BLaER1 (cell line): ENCODE data around the gene ACSL3.
"Not testable (repeated sequence)": the region's sequence is repeated elsewhere in the genome, so short reads cannot be mapped to it uniquely, and the experiment has no call there.

Experiments
- H3K27ac ChIP-seq: shearing (Covaris generic); formaldehyde crosslinking; 2 replicates; pipeline ENCODE4 v1.8.1; 2022
- H3K27me3 ChIP-seq: shearing (Covaris generic); formaldehyde crosslinking; 2 replicates; pipeline ENCODE4 v1.8.1; 2022
- H3K36me3 ChIP-seq: shearing (Covaris generic); formaldehyde crosslinking; 2 replicates; pipeline ENCODE4 v1.8.1; 2022
- H3K4me1 ChIP-seq: shearing (Covaris generic); formaldehyde crosslinking; 2 replicates; pipeline ENCODE4 v1.8.1; 2022
- H3K4me2 ChIP-seq: shearing (Covaris generic); formaldehyde crosslinking; 2 replicates; pipeline ENCODE4 v1.8.1; 2022
- H3K4me3 ChIP-seq: shearing (Covaris generic); formaldehyde crosslinking; 2 replicates; pipeline ENCODE4 v1.8.1; 2022
- H3K9ac ChIP-seq: shearing (Covaris generic); formaldehyde crosslinking; 2 replicates; pipeline ENCODE4 v1.8.1; 2022
- H3K9me3 ChIP-seq: shearing (Covaris generic); formaldehyde crosslinking; 2 replicates; pipeline ENCODE4 v1.8.1; 2022
- H4K20me1 ChIP-seq: shearing (Covaris generic); formaldehyde crosslinking; 2 replicates; pipeline ENCODE4 v1.8.1; 2022
- Cebpa-rat ChIP-seq: shearing (Covaris generic); IDR thresholded peaks from 2 replicates; pipeline ENCODE4 v1.8.1; 2022

ACSL3 gene

DNA sequence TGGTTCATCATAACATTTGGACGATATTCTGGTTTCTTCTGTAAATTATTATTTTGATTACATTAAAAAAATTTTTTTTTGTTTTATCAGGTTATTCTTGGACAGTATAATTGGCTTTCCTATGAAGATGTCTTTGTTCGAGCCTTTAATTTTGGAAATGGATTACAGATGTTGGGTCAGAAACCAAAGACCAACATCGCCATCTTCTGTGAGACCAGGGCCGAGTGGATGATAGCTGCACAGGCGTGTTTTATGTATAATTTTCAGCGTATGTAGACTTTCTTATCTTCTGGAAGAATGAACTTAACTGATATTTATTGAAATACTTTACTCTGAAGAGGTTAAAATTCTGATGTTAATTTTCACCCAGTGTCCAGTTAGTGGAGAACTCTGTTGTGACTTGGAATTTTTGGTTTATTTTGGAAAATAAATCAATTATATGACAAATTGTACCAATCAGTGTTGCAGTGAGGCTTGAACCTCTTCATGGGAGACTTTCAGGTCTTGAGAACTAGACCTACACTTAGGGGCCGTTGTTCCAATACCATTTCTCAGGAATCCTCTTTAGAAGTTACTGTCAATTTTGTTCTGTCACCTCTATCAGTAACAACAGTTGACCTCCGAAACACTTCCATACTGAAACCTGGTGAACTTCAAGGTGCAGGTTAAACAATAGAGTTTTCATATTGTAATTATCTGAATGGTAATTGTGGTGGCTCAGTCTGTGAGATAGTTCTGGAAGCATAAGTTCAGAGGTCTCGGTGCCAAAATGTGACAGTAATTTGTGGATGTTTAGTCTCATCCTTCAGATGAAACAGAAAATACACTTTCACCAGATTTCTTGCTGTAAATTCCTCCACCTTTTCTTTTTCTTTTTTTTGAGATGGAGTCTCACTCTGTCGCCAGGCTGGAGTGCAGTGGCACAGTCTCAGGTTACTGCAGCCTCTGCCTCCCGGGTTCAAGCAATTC, 55.7 kb downstream of the ACSL3 start:
- H3K4me2 ChIP-seq = no peak overlapping the region
- no peak overlapping the region for H3K4me3 ChIP-seq
- H4K20me1 ChIP-seq = peaks cover 47% of the 10 kb centered on the region
- peaks cover 15% of the 10 kb centered on the region for H3K4me1 ChIP-seq
- no peak overlapping the region for H3K27ac ChIP-seq
- no peak overlapping the region for H3K9ac ChIP-seq
- TF ChIP-seq Cebpa-rat = no peak
- no peaks in the 10 kb centered on the region for H3K27me3 ChIP-seq
- H3K36me3 ChIP-seq = peaks cover 45% of the 10 kb centered on the region
- H3K9me3 ChIP-seq = no peaks in the 10 kb centered on the region

DNA sequence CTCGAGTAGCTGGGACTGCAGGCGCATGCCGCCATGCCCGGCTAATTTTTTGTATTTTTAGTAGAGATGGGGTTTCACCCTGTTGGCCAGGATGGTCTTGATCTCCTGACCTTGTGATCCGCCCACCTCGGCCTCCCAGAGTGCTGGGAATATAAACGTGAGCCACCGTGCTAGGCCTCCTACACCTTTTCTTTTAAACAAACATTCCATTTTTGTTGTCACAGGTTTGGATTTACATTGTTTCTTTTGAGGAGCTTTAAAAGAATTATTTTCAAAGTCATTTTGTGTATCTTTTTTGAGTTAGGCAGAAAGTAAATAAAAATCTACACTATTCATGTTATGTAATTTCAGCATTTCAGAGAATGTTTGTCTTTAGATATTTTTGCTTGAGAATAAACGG, 56.4 kb downstream of the ACSL3 start:
- not testable (repeated sequence) for H3K4me1 ChIP-seq

DNA sequence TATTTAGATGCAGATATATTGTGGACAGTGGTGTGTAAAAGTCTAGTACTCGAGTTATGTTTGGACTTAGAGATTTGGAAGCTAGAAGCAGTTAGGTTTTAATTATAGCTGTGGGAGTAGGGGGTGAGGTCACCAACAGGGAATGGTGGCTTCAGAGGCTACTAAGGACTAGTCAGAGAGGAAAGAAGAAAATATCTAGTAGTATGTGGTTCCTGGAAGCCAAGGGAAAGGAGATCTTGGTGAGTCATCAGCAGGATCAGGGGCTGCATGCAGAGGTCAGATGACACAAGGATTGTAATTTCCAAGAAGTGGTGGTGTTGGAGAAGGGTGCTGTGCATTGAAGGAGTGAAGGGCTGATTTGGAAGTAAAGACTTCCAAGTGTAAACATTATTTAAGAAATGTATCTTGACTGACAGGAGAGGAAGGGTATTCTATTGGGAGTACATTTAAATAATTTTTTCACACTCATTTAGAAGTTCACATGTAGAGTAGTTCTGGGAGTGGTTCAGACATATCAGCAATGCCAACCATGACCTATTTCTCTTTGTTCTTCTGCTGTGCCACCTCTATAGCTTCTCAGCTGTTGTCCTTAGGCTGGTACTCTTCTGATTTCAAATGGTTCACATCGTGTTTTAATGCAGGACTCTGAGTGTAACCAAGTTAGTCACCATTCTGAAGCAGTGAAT, 59.1 kb downstream of the ACSL3 start:
- Histone ChIP-seq H3K9ac (no peak overlapping the region), H3K36me3 (peaks cover 80% of the 10 kb centered on the region), H3K27ac (no peak overlapping the region), H3K4me1 (no peaks in the 10 kb centered on the region), H4K20me1 (peaks cover 12% of the 10 kb centered on the region), H3K4me2 (no peak overlapping the region), H3K9me3 (no peaks in the 10 kb centered on the region), H3K4me3 (no peak overlapping the region), H3K27me3 (no peaks in the 10 kb centered on the region)
- TF ChIP-seq Cebpa-rat = no peak

More for the DNA sequence above, 56.4 kb downstream of the ACSL3 start:
- not testable (repeated sequence) for H3K9ac ChIP-seq, H3K27me3 ChIP-seq, H3K9me3 ChIP-seq, H3K4me3 ChIP-seq, H3K27ac ChIP-seq, H3K4me2 ChIP-seq
- peaks cover 52% of the 10 kb centered on the region for H3K36me3 ChIP-seq
- peaks cover 40% of the 10 kb centered on the region for H4K20me1 ChIP-seq

DNA sequence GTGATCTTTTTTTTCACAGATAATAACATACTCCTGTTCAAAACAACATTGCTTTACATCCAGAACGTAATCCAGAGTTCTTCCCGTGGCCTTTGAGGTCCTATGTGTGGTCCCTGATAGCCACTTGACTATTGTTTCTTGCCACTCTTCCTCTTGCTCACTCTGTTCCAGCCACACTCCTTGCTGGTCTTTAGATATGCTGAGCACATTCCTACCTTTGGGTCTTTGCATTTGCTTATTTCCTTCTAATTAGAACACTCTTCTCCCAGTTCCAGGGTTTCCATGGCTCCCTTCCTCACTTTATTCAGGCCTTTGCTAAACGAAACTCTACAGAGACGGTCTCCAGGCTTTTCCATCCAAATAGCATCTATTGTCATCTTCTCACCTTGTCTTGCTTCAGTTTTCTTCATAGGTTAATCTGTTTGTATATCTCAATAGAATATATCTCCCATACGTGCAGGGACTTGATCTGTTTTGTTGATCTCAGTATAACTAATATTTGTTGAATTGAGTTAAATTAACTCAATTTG, 59.9 kb downstream of the ACSL3 start:
- no peaks in the 10 kb centered on the region for H3K27me3 ChIP-seq
- H3K4me3 ChIP-seq = no peak overlapping the region
- no peak overlapping the region for H3K27ac ChIP-seq
- peaks cover 85% of the 10 kb centered on the region for H3K36me3 ChIP-seq
- no peak for TF ChIP-seq Cebpa-rat
- no peaks in the 10 kb centered on the region for H3K9me3 ChIP-seq
- H3K9ac ChIP-seq = no peak overlapping the region
- peaks cover 5% of the 10 kb centered on the region; the same call in 1 of the 2 replicates for H4K20me1 ChIP-seq
- no peaks in the 10 kb centered on the region for H3K4me1 ChIP-seq
- H3K4me2 ChIP-seq = no peak overlapping the region

DNA sequence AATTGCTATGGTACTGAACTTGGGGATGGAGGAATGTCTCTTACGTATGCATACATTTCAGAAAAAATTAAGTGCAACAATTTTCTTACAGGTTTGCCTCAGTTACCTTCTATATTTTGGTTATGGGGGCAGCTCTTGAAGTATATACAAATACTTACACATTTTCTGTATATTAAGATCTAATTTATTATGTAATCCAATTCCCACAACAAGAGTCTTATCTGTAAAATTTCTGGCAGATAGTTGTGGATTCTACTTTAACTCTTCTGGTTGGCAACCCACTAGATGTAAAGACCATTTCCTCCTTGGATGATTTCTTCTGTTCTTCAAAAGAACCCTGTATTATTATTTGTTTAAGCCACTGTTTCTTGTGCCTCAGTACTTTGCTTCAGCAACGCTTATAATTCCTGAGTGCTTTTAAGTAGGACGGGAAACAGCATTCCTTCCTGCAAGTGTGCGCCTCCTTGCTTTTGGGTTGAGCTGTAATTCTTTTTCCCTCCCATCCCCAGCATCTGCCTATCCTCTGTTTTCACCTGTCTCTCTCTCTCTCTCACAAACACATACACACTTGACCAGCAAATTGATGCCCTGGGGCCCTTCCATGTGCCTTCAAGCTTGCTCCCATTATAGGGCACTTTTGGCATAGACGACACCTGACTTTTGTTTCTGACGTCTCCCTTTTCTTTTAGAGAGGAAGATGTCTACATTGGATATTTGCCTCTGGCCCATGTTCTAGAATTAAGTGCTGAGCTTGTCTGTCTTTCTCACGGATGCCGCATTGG, 61.4 kb downstream of the ACSL3 start:
- Histone ChIP-seq H3K4me2 (no peak overlapping the region), H3K4me3 (no peak overlapping the region), H3K4me1 (no peaks in the 10 kb centered on the region), H3K36me3 (peaks cover 79% of the 10 kb centered on the region), H3K27me3 (no peaks in the 10 kb centered on the region), H3K9me3 (no peaks in the 10 kb centered on the region), H3K27ac (no peak overlapping the region), H3K9ac (no peak overlapping the region), H4K20me1 (peaks cover under 1% of the 10 kb centered on the region; the same call in 1 of the 2 replicates)
- TF ChIP-seq Cebpa-rat = no peak; the same call in 1 of the 2 replicates

DNA sequence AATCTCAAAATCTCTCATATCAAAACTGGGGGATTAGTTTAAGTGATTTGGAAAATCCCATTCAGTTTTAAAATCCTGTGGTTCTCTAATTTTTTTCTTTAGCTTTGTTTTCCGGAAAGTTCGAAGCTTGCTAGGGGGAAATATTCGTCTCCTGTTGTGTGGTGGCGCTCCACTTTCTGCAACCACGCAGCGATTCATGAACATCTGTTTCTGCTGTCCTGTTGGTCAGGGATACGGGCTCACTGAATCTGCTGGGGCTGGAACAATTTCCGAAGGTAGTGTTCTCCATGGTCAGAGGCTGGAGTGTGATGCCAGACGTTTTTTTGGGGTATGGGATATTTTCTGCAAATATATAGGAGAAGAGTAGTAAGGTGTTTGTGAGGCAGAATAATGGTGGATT, 66.1 kb downstream of the ACSL3 start:
- Histone ChIP-seq H3K36me3 (peaks cover 70% of the 10 kb centered on the region), H3K9me3 (no peaks in the 10 kb centered on the region), H3K9ac (no peak overlapping the region), H3K4me3 (no peak overlapping the region), H3K27ac (no peak overlapping the region), H4K20me1 (no peaks in the 10 kb centered on the region), H3K27me3 (no peaks in the 10 kb centered on the region), H3K4me1 (no peaks in the 10 kb centered on the region), H3K4me2 (no peak overlapping the region)
- no peak for TF ChIP-seq Cebpa-rat

DNA sequence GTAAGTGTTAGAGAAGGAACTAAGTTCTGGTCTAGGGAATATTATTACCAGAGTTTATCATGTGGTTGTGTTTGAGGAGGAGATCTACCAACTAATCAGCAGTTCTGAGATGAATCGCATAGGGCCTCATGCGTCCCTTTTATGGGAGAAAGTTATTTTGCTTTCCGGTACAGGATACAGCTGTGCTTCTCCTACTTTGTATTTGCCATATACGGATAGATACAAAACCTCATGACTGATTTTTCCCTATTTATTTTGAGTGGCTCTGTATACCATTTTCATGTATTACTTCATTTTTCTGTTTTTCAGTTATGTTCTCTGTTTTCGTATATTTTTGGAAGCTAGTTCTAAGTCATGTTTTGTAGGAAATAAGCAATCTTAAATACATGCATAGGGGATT, 66.8 kb downstream of the ACSL3 start:
- no peaks in the 10 kb centered on the region for H4K20me1 ChIP-seq
- TF ChIP-seq Cebpa-rat = no peak
- no peak overlapping the region for H3K9ac ChIP-seq
- no peaks in the 10 kb centered on the region for H3K27me3 ChIP-seq
- H3K4me2 ChIP-seq = no peak overlapping the region
- H3K9me3 ChIP-seq = no peaks in the 10 kb centered on the region
- no peak overlapping the region for H3K27ac ChIP-seq
- H3K4me3 ChIP-seq = no peak overlapping the region
- H3K36me3 ChIP-seq = peaks cover 68% of the 10 kb centered on the region
- H3K4me1 ChIP-seq = no peaks in the 10 kb centered on the region

GRCh38 chr2:222928335-222928734, 67.5 kb downstream of the ACSL3 start:
- Histone ChIP-seq H3K27me3 (no peaks in the 10 kb centered on the region), H3K36me3 (peaks cover 66% of the 10 kb centered on the region)

DNA sequence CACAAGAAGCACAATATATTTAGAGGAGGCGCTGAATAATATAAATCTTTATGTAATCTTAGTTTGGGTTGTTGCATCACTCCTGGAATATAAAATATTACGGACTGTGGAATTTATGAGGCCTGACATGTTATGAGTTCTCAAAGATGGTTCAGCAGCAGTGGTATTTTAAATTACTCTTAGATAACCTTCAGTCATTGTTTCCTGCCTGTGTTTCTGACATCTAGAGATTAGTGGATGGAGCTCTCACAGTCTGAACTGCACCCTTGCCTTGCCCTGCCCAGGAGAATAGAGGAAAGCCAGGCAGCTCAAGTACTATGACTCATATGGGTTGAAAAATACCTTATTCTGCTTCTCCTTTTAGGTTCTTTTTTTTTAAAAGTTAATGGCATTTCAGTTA, 70.0 kb downstream of the ACSL3 start:
- Histone ChIP-seq H3K9ac (no peak overlapping the region), H3K9me3 (no peaks in the 10 kb centered on the region), H3K36me3 (peaks cover 68% of the 10 kb centered on the region), H3K4me3 (no peak overlapping the region), H3K27ac (no peak overlapping the region), H3K27me3 (no peaks in the 10 kb centered on the region), H3K4me1 (no peaks in the 10 kb centered on the region), H4K20me1 (no peaks in the 10 kb centered on the region), H3K4me2 (no peak overlapping the region)
- no peak for TF ChIP-seq Cebpa-rat

More at GRCh38 chr2:222928335-222928734, 67.5 kb downstream of the ACSL3 start:
- H3K9ac ChIP-seq = no peak overlapping the region
- no peak overlapping the region for H3K4me2 ChIP-seq
- no peaks in the 10 kb centered on the region for H3K4me1 ChIP-seq
- no peaks in the 10 kb centered on the region for H3K9me3 ChIP-seq
- no peak overlapping the region for H3K4me3 ChIP-seq
- no peak for TF ChIP-seq Cebpa-rat
- H4K20me1 ChIP-seq = no peaks in the 10 kb centered on the region
- no peak overlapping the region for H3K27ac ChIP-seq
